ENCODE data around the gene CHRNE.

GRCh38 chr17:4945944-4946280, 43.0 kb upstream of the CHRNE start:
- TF ChIP-seq POLR2A (IDR thresholded peaks at IDR 0.05; ENCODE audit: low read depth, low read length) (no peak), POLR2AphosphoS5 (IDR thresholded peaks at IDR 0.05; ENCODE audit: low read depth, low read length) (no peak; the same call in 1 of the 2 replicates), TAF1 (IDR thresholded peaks at IDR 0.05; ENCODE audit: borderline replicate concordance, low read depth, low read length) (no peak)
